ENCODE data around the gene C12orf57.

The C12orf57 gene

GRCh38 chr12:6945613-6946012 is 1.8 kb downstream of the C12orf57 start:
- peak overlapping the region; percentile 71 for H3K4me3 ChIP-seq (ENCODE audit: low read depth, low read length, poor library complexity, severe bottlenecking)
- no peaks in the 10 kb centered on the region for H3K36me3 ChIP-seq (ENCODE audit: insufficient read depth, low read length)
- no peaks in the 10 kb centered on the region for H3K9me2 ChIP-seq (ENCODE audit: low read depth, low read length)
- H3F3A ChIP-seq (ENCODE audit: insufficient read depth, low read length), result no peaks in the 10 kb centered on the region
- peak overlapping the region; percentile 45 for H3K9ac ChIP-seq (ENCODE audit: low read length)
- H3K27me3 ChIP-seq (ENCODE audit: insufficient read depth, low read length), result no peaks in the 10 kb centered on the region
- no peaks in the 10 kb centered on the region for H4K20me1 ChIP-seq (ENCODE audit: insufficient read depth, low read length)
- no peak for TF ChIP-seq EZH2 (IDR thresholded peaks at IDR 0.05; ENCODE audit: borderline replicate concordance, low read length)
- TF ChIP-seq CTCF (IDR thresholded peaks at IDR 0.05; ENCODE audit: low read length), result no peak
- peaks cover 41% of the 10 kb centered on the region for H3K4me1 ChIP-seq (ENCODE audit: insufficient read depth, low read length, severe bottlenecking)
- H3K27ac ChIP-seq (ENCODE audit: low read depth, low read length, poor library complexity, severe bottlenecking), result peak overlapping the region; percentile 91
- H2AFZ ChIP-seq (ENCODE audit: low read length), result no peak overlapping the region
- H3K4me2 ChIP-seq (ENCODE audit: low read length), result peak overlapping the region; percentile 91
- no peaks in the 10 kb centered on the region for H3K79me2 ChIP-seq (ENCODE audit: insufficient read depth, low read length)
- H3K9me3 ChIP-seq (ENCODE audit: low read length), result no peaks in the 10 kb centered on the region

- Histone ChIP-seq H3K9ac (ENCODE audit: low read length) (peak overlapping the region; percentile 45), H3K4me2 (ENCODE audit: low read length) (peak overlapping the region; percentile 91), H3K27me3 (ENCODE audit: insufficient read depth, low read length) (no peaks in the 10 kb centered on the region), H3F3A (ENCODE audit: insufficient read depth, low read length) (no peaks in the 10 kb centered on the region), H3K4me3 (ENCODE audit: low read depth, low read length, poor library complexity, severe bottlenecking) (peak overlapping the region; percentile 71), H3K36me3 (ENCODE audit: insufficient read depth, low read length) (no peaks in the 10 kb centered on the region), H3K9me3 (ENCODE audit: low read length) (no peaks in the 10 kb centered on the region), H3K27ac (ENCODE audit: low read depth, low read length, poor library complexity, severe bottlenecking) (peak overlapping the region; percentile 91), H3K79me2 (ENCODE audit: insufficient read depth, low read length) (no peaks in the 10 kb centered on the region), H2AFZ (ENCODE audit: low read length) (no peak overlapping the region), H3K4me1 (ENCODE audit: insufficient read depth, low read length, severe bottlenecking) (peaks cover 47% of the 10 kb centered on the region), H3K9me2 (ENCODE audit: low read depth, low read length) (no peaks in the 10 kb centered on the region), H4K20me1 (ENCODE audit: insufficient read depth, low read length) (no peaks in the 10 kb centered on the region)
- TF ChIP-seq CTCF (IDR thresholded peaks at IDR 0.05; ENCODE audit: low read length) (no peak), EZH2 (IDR thresholded peaks at IDR 0.05; ENCODE audit: borderline replicate concordance, low read length) (no peak)
Measured at GRCh38 chr12:6946033-6946919, 2.5 kb downstream of the C12orf57 start.

GRCh38 chr12:6946920-6947374 is 3.1 kb downstream of the C12orf57 start:
- no peaks in the 10 kb centered on the region for H3K9me3 ChIP-seq (ENCODE audit: low read length)
- peaks cover 54% of the 10 kb centered on the region for H3K4me1 ChIP-seq (ENCODE audit: insufficient read depth, low read length, severe bottlenecking)
- H3K9me2 ChIP-seq (ENCODE audit: low read depth, low read length), result no peaks in the 10 kb centered on the region
- peak overlapping the region; percentile 71 for H3K4me3 ChIP-seq (ENCODE audit: low read depth, low read length, poor library complexity, severe bottlenecking)
- H3K36me3 ChIP-seq (ENCODE audit: insufficient read depth, low read length), result no peaks in the 10 kb centered on the region
- no peaks in the 10 kb centered on the region for H3K79me2 ChIP-seq (ENCODE audit: insufficient read depth, low read length)
- no peaks in the 10 kb centered on the region for H3F3A ChIP-seq (ENCODE audit: insufficient read depth, low read length)
- H3K27me3 ChIP-seq (ENCODE audit: insufficient read depth, low read length), result no peaks in the 10 kb centered on the region
- no peaks in the 10 kb centered on the region for H4K20me1 ChIP-seq (ENCODE audit: insufficient read depth, low read length)
- TF ChIP-seq EZH2 (IDR thresholded peaks at IDR 0.05; ENCODE audit: borderline replicate concordance, low read length) (no peak), CTCF (IDR thresholded peaks at IDR 0.05; ENCODE audit: low read length) (no peak)
- H3K4me2 ChIP-seq (ENCODE audit: low read length), result peak overlapping the region; percentile 91; the same call in 1 of the 2 replicates
- H2AFZ ChIP-seq (ENCODE audit: low read length), result no peak overlapping the region
- no peak overlapping the region for H3K9ac ChIP-seq (ENCODE audit: low read length)
- H3K27ac ChIP-seq (ENCODE audit: low read depth, low read length, poor library complexity, severe bottlenecking), result peak overlapping the region; percentile 91
